GM23338 (cell line): Measurements from ENCODE around the gene CCDC92. TPM values are rescaled to one million over a fixed set of nuclear protein-coding genes. Genes with fewer than 3 reads are reported as not detected.
A peak's percentile ranks its signal among the peaks of the same experiment; 100 is the strongest.

Source experiments
- ATAC-seq: fragments of 200-7000 bp; cut with Tn5 transposase; 3 replicates; pipeline ENCODE4 v1.9.1; 2020
- DNase-seq: peaks from one replicate; pipeline ENCODE4 v3.0.0-alpha.2; 2015; ENCODE audit warnings: low spot score
- H2AFZ ChIP-seq: fragments of 200-600 bp; sonication (generic); 2 replicates; pipeline ENCODE4 v1.8.0; 2016; ENCODE audit warnings: antibody characterized with exemption, mild to moderate bottlenecking, moderate library complexity
- H3F3A ChIP-seq: fragments of 200-600 bp; sonication (generic); replicated peaks from 2 replicates; pipeline ENCODE4 v1.8.0; 2017; ENCODE audit warnings: antibody characterized with exemption, mixed run types, low read depth
- H3K27ac ChIP-seq: fragments of 200-600 bp; sonication (generic); 2 replicates; pipeline ENCODE4 v1.6.1; 2016; ENCODE audit warnings: low read depth
- H3K27me3 ChIP-seq: fragments of 200-600 bp; sonication (generic); 2 replicates; pipeline ENCODE4 v1.8.0; 2016; ENCODE audit warnings: mild to moderate bottlenecking, mixed run types, moderate library complexity; ENCODE audit not compliant: insufficient read depth
- H3K36me3 ChIP-seq: fragments of 200-600 bp; sonication (generic); 2 replicates; pipeline ENCODE4 v1.8.0; 2016; ENCODE audit warnings: mild to moderate bottlenecking; ENCODE audit not compliant: insufficient read depth
- H3K4me1 ChIP-seq: fragments of 200-600 bp; sonication (generic); 2 replicates; pipeline ENCODE4 v1.8.0; 2016; ENCODE audit warnings: mild to moderate bottlenecking, moderate library complexity; ENCODE audit not compliant: insufficient read depth
- H3K4me2 ChIP-seq: fragments of 200-600 bp; sonication (generic); 2 replicates; pipeline ENCODE4 v1.7.1; 2017; ENCODE audit warnings: mixed run types
- H3K4me3 ChIP-seq: fragments of 200-600 bp; sonication (generic); 2 replicates; pipeline ENCODE4 v1.6.1; 2016; ENCODE audit warnings: mixed run types
- H3K79me2 ChIP-seq: fragments of 200-600 bp; sonication (generic); replicated peaks from 2 replicates; pipeline ENCODE4 v1.8.0; 2017; ENCODE audit warnings: mild to moderate bottlenecking; ENCODE audit not compliant: insufficient read depth
- H3K9me2 ChIP-seq: fragments of 200-600 bp; sonication (generic); 2 replicates; pipeline ENCODE4 v1.8.0; 2017; ENCODE audit not compliant: insufficient read depth
- H4K20me1 ChIP-seq: fragments of 200-600 bp; sonication (generic); replicated peaks from 2 replicates; pipeline ENCODE4 v1.8.0; 2017; ENCODE audit warnings: mild to moderate bottlenecking; ENCODE audit not compliant: insufficient read depth
- H3K27ac Mint-ChIP-seq: 2 replicates; pipeline ENCODE4 v1.8.0; 2020; ENCODE audit warnings: inconsistent platforms, mild to moderate bottlenecking, moderate library complexity, mixed read lengths
- H3K27me3 Mint-ChIP-seq: 3 replicates; pipeline ENCODE4 v1.8.0; 2022; ENCODE audit warnings: low read depth, mild to moderate bottlenecking, moderate library complexity, mixed read lengths, inconsistent platforms; ENCODE audit not compliant: insufficient read depth, poor library complexity
- H3K36me3 Mint-ChIP-seq: 3 replicates; pipeline ENCODE4 v1.8.0; 2021; ENCODE audit warnings: low read depth, mild to moderate bottlenecking, inconsistent platforms, moderate library complexity, mixed read lengths
- H3K4me1 Mint-ChIP-seq: 3 replicates; pipeline ENCODE4 v1.8.0; 2020; ENCODE audit warnings: mild to moderate bottlenecking, inconsistent platforms, mixed read lengths
- H3K4me3 Mint-ChIP-seq: 3 replicates; pipeline ENCODE4 v1.8.0; 2021; ENCODE audit warnings: moderate library complexity, mild to moderate bottlenecking, inconsistent platforms, mixed read lengths
- H3K9me3 Mint-ChIP-seq: 3 replicates; pipeline ENCODE4 v1.8.0; 2020; ENCODE audit warnings: moderate library complexity, mild to moderate bottlenecking, inconsistent platforms, mixed read lengths
- EZH2 ChIP-seq: fragments of 200-600 bp; sonication (generic); IDR thresholded peaks from one replicate; pipeline ENCODE4 v1.8.0; 2017; ENCODE audit warnings: antibody characterized with exemption, mild to moderate bottlenecking, low read depth; ENCODE audit not compliant: unreplicated experiment
- NANOG ChIP-seq: IDR thresholded peaks from 2 replicates; pipeline ENCODE4 v1.6.1; 2016; ENCODE audit warnings: antibody characterized with exemption, borderline replicate concordance
- POLR2AphosphoS5 ChIP-seq: IDR thresholded peaks from 2 replicates; pipeline ENCODE4 v1.6.1; 2016; ENCODE audit warnings: antibody characterized with exemption, low read depth
- polyA plus RNA-seq: library from polyadenylated mRNA; unstranded; fragments of >200 nt; fragmentation: Nextera tagmentation; extraction: Ambion mirVana; gene quantifications from 2 replicates; pipeline ENCODE4 v1.2.1, GENCODE V29; 2016
- total RNA-seq: library from RNA; depleted of rRNA; stranded (reverse); fragments of >200 nt; shearing (Covaris generic); gene quantifications from 2 replicates; pipeline ENCODE4 v1.2.3, GENCODE V29; 2014
- TF ChIP-seq, protein P1 (sequence below), 2 experiments: fragments of 200-600 bp in 1 of 2; sonication (generic) in 1 of 2; conservative IDR thresholded peaks; 2 replicates each; pipeline versions ENCODE4 v1.5.1 to v1.6.1; 2016 to 2017; ENCODE audit warnings: antibody characterized with exemption in 2 of 2, low read depth in 2 of 2, mild to moderate bottlenecking in 2 of 2, moderate library complexity in 1 of 2
- TF ChIP-seq, protein P2 (sequence below): IDR thresholded peaks from one replicate; pipeline ENCODE4 v1.6.1; 2018; ENCODE audit warnings: antibody characterized with exemption; ENCODE audit not compliant: unreplicated experiment

The CCDC92 gene
- total and polyA plus RNA-seq, 2 experiments from 2014 or later: 0.08 to 0.31 TPM

- Mint-ChIP-seq H3K9me3 (no peaks in the 10 kb centered on the region), H3K4me3 (peak overlapping the region; percentile 68), H3K36me3 (peaks cover 22% of the 10 kb centered on the region), H3K4me1 (peaks cover 15% of the 10 kb centered on the region), H3K27me3 (peaks cover 70% of the 10 kb centered on the region), H3K27ac (no peak overlapping the region)
- Histone ChIP-seq H3K4me1 (peaks cover 14% of the 10 kb centered on the region), H3F3A (peaks cover 16% of the 10 kb centered on the region), H3K4me2 (peak overlapping the region; percentile 79; the same call in 1 of the 2 replicates), H4K20me1 (peaks cover 57% of the 10 kb centered on the region), H3K79me2 (no peaks in the 10 kb centered on the region), H3K27me3 (peaks cover 81% of the 10 kb centered on the region), H2AFZ (no peak overlapping the region), H3K9me2 (no peaks in the 10 kb centered on the region), H3K36me3 (no peaks in the 10 kb centered on the region), H3K4me3 (peak overlapping the region; percentile 17; the same call in 1 of the 2 replicates), H3K27ac (no peak overlapping the region)
- DNase-seq: no peak
- ATAC-seq: no peak
- TF ChIP-seq POLR2AphosphoS5: no peak
Observed at GRCh38 chr12:123971449-123971769, 1.2 kb downstream of the CCDC92 start.

DNA sequence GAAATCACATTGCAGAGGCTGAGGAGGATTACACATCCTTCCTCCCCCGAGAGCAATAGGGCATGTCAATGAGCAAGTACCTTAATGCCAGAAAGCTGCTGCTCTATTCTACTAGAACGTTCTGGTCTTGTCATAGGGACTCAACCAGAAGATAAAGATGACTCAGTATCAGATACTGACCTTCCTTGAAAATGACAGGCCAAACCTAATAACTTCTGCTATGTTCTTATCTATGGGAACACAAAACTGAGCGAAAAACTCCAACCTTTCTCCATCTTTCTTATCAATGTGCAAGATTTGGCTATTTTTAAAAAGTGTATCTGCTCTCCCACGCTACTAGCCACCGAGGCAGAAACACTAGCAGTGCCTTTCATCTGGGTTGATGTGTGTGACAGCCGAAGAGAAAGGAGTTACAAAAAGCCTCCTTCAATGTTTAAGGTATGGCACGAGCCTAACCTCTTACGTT, 5.5 kb downstream of the CCDC92 start:
- TF ChIP-seq, protein P1, sequence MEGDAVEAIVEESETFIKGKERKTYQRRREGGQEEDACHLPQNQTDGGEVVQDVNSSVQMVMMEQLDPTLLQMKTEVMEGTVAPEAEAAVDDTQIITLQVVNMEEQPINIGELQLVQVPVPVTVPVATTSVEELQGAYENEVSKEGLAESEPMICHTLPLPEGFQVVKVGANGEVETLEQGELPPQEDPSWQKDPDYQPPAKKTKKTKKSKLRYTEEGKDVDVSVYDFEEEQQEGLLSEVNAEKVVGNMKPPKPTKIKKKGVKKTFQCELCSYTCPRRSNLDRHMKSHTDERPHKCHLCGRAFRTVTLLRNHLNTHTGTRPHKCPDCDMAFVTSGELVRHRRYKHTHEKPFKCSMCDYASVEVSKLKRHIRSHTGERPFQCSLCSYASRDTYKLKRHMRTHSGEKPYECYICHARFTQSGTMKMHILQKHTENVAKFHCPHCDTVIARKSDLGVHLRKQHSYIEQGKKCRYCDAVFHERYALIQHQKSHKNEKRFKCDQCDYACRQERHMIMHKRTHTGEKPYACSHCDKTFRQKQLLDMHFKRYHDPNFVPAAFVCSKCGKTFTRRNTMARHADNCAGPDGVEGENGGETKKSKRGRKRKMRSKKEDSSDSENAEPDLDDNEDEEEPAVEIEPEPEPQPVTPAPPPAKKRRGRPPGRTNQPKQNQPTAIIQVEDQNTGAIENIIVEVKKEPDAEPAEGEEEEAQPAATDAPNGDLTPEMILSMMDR (conservative IDR thresholded peaks at IDR 0.05; ENCODE audit: low read depth in 2 of 2): no peak
- TF ChIP-seq, protein P2, sequence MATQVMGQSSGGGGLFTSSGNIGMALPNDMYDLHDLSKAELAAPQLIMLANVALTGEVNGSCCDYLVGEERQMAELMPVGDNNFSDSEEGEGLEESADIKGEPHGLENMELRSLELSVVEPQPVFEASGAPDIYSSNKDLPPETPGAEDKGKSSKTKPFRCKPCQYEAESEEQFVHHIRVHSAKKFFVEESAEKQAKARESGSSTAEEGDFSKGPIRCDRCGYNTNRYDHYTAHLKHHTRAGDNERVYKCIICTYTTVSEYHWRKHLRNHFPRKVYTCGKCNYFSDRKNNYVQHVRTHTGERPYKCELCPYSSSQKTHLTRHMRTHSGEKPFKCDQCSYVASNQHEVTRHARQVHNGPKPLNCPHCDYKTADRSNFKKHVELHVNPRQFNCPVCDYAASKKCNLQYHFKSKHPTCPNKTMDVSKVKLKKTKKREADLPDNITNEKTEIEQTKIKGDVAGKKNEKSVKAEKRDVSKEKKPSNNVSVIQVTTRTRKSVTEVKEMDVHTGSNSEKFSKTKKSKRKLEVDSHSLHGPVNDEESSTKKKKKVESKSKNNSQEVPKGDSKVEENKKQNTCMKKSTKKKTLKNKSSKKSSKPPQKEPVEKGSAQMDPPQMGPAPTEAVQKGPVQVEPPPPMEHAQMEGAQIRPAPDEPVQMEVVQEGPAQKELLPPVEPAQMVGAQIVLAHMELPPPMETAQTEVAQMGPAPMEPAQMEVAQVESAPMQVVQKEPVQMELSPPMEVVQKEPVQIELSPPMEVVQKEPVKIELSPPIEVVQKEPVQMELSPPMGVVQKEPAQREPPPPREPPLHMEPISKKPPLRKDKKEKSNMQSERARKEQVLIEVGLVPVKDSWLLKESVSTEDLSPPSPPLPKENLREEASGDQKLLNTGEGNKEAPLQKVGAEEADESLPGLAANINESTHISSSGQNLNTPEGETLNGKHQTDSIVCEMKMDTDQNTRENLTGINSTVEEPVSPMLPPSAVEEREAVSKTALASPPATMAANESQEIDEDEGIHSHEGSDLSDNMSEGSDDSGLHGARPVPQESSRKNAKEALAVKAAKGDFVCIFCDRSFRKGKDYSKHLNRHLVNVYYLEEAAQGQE: no peak
- no peak for TF ChIP-seq NANOG
- peak; percentile 6 for TF ChIP-seq EZH2
- H3K27ac ChIP-seq: no peak overlapping the region
- Mint-ChIP-seq H3K4me3 (no peak overlapping the region), H3K27me3 (peaks cover 93% of the 10 kb centered on the region), H3K36me3 (no peaks in the 10 kb centered on the region), H3K4me1 (peaks cover 4% of the 10 kb centered on the region), H3K9me3 (no peaks in the 10 kb centered on the region), H3K27ac (no peak overlapping the region)
- H3K36me3 ChIP-seq: no peaks in the 10 kb centered on the region
- ATAC-seq (no peak), DNase-seq (no peak)
- H3F3A ChIP-seq: peaks cover 10% of the 10 kb centered on the region
- H3K4me3 ChIP-seq: no peak overlapping the region
- peaks cover 95% of the 10 kb centered on the region for H3K27me3 ChIP-seq
- H3K4me1 ChIP-seq: peaks cover 5% of the 10 kb centered on the region; the same call in 1 of the 2 replicates
- no peaks in the 10 kb centered on the region for H3K9me2 ChIP-seq
- no peaks in the 10 kb centered on the region for H3K79me2 ChIP-seq
- H3K4me2 ChIP-seq: no peak overlapping the region
- no peak overlapping the region for H2AFZ ChIP-seq
- peaks cover 54% of the 10 kb centered on the region for H4K20me1 ChIP-seq
